Measurements from ENCODE around the gene TM7SF3.

The TM7SF3 gene

DNA sequence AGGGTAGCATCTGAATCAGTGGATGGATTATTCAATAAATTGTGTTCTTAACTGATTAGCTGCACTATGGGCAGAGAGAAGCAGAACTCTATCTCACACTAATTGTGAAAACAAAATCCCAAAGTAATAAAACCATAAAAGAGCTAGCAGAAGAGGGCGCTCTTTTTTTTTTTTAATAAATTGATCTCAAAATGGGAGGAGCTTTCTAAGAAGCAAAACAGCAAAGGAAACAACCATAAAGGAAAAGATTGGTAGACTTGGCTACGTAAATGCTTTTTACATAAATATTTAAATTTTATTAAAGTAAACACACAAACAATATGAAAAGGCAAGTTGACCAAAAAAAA, 1.5 kb upstream of the TM7SF3 start:
- ATAC-seq (no peak), DNase-seq (no peak)

DNA sequence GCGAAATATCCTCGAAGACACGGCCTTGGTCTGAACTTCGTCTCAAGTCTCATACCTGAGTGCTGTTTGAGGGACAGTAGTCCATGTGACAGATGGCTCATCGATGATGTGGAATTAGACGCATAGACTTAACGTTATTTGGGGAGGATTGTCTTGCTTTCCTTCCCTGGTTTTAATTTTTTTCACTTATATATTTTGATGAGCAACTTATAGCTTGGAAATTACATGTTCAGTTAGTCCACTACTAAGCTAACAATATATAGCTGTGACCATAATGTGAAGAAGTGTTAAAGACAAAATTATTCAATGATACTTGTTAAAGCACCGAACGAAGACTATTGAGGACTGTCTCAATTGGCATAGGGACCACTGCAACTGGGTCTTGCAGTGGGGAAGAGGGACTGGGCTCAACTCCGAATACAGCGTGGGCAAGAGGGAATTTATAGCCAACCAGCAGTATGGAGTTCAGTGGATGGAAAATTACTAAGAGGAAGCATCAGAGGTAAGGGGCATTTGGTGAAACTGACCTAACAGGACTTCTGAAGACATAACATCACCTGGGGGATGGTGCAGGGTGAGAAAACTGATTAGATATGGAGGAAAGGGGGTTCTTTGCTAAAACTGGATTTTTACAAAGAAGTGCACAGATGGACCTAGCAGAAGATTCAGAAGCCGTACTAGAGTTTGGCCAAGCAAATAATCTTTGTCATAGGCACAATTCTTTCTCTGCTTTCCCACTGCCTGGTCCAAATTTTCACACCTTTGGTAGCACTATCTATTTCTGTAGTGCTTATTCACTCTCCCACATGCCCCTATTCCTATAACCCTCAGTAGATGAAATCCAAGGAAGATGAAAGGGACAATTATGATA, 910 bp upstream of the TM7SF3 start:
- no peak for ATAC-seq
- DNase-seq, result no peak

GRCh38 chr12:27013611-27014084, 536 bp downstream of the TM7SF3 start:
- ATAC-seq, result peak; percentile 7
- no peak for DNase-seq

DNA sequence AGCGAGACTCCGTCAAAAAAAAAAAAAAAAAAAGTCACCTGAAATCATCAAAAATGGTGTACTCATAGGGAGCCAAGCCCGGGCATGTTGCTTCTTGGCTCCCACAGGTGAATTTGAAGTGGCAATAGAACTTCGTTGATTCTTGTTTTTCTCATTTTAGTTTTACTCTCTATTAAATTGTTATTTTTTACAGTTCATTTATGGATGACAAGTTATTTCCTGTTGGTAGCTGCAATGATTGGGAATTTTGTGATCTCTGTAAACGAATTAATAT, 1.3 kb downstream of the TM7SF3 start:
- ATAC-seq, result no peak
- no peak for DNase-seq

DNA sequence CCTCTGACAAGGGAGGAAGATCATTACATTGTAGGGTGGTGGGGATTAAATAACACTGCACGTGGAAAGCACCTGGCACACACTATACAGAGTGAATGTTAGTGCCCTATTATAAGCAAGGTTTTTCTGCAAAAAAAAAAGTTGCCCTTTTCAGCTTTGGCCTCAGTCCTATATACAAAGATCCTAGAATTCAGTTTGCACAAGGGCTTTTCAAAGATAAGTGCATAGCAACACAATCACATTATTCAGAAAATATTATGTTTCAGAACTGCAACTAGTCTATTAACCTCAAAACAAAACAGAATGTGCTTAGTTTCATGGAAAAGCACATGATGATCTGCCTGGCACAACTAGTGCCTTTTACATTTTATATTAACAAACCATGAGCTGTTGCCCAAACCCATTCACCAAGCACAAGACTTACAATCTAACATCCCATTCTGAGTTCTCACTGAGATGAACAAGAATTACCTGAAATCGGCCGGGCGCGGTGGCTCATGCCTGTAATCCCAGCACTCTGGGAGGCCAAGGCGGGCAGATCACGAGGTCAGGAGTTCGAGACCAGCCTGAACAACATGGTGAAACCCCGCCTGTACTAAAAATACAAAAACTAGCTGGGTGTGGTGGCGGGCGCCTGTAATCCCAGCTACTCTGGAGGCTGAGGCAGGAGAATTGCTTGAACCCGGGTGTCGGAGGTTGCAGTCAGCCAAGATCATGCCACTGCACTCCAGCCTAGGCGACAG, 1.8 kb downstream of the TM7SF3 start:
- no peak for DNase-seq

DNA sequence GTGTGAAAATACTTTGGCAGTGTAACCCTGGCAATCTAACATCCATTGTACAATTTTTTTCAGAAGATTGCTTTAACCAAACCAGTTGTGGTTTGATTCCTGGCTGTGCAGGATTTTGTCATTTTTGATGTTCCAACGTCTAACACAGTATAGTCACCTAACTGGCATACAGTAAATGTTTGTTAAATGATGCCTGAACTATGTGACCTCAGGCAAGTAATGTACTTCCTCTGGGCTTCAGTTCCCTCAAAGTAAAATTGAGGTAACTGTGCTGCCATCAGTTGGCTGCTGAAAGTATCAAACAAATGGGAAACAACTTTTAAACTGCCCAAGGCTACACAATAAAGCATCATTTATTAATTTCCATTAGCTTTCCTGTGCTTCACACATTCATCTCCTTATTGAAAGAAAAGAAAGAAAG, 4.3 kb downstream of the TM7SF3 start:
- ATAC-seq, result no peak
- DNase-seq, result no peak

More for the DNA sequence above, 1.8 kb downstream of the TM7SF3 start:
- no peak for ATAC-seq

DNA sequence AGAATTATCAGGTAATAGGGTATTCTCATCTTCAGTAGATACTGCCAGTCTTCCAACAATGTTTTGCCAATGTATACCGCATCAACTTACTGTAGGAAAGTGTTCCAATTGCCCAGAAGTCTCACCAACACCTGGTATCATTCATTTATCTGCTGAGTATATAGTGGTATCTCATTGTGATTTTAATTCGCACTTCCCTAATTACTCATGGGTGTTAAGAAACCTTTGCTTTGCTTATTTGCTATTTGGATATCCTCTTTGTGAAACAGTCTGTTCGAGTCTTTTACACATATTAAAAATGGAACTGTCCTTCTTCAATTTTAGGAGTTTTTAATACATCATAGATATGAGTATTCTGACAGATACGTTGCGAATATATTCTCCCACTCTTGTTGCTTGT, 6.1 kb downstream of the TM7SF3 start:
- ATAC-seq (no peak), DNase-seq (no peak)

- DNase-seq (no peak), ATAC-seq (no peak)
Observed at GRCh38 chr12:27006797-27007467, 7.3 kb downstream of the TM7SF3 start.

- no peak for DNase-seq
- no peak for ATAC-seq
Observed at GRCh38 chr12:27005495-27005894, 8.7 kb downstream of the TM7SF3 start.

- DNase-seq, result no peak
- ATAC-seq, result no peak
Observed at GRCh38 chr12:27003421-27004381, 10.5 kb downstream of the TM7SF3 start.

DNA sequence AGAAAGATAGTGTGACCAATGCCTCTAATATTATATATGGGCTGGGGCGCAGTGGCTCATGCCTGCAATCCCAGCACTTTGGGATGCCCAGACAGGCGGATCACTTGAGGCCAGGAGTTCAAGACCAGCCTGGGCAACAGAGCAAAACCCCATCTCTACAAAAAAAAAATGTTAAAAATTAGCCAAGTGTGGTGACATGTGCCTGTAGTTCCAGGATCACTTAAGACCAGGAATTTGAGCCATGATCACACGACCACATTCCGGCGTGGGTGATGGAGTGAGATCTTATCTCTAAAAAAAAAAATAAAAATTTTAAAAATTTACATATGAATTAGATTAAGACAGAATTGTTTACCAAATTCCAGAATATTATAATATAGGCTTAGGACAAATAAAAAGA, 12.0 kb downstream of the TM7SF3 start:
- DNase-seq, result no peak
- ATAC-seq, result no peak

DNA sequence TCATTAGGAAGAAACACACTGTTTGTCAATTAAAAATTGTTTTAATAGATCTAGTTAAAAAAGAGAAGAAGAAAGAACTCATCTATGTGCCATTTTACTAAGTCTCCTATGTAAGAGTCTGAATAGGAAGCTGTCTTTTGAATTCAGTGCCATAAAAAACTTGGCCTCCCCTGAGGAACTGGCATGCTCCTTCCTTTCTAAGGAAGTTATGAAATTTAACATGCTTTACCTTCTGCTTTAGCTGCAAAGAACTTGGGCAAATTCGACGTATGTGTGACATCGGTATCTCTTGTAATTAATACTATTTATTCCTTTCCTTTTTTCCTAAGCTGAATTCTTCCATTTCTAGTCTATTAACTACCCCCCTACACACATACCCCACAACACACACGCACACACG, 12.5 kb downstream of the TM7SF3 start:
- DNase-seq (no peak), ATAC-seq (no peak)

GRCh38 chr12:27000961-27001360, 13.2 kb downstream of the TM7SF3 start:
- DNase-seq, result no peak
- ATAC-seq, result no peak

DNA sequence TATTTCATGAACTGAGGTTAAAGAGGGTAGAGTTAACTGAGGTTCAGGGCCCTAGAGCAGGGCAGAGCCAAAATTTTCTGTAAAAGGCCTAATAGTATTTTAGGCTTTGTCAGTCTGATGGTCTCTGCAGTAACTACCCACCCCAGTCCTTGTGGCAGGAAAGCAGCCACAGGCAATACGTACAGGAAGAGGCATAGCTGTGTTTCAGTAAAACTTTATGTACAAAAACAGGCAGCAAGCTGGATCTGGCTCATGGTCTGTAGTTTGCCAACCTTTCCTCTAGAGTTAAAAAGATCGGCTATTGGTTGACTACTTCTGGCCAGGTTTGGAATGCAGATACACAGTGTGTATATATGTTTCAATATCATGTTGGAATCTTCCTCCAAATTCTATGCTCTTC, 17.2 kb downstream of the TM7SF3 start:
- no peak for ATAC-seq
- DNase-seq, result no peak

DNA sequence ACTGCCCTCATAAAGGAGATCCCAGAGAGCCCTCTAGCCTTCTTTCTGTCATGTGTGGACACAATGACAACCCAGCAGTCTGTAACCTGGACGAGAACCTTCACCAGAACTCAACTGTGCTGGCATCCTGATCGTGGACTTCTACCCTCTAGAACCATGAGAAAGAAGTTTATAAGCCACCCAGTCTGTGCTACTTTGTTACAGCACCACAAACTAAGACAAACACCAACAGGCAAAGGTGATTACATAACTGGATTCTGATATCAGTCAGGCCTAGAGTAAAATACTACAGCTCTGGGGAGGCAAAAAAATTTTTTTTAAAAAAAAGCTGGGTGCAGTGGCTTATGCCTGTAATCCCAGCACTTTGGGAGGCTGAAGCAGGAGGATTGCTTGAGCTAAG, 18.5 kb downstream of the TM7SF3 start:
- no peak for ATAC-seq
- DNase-seq, result no peak

DNA sequence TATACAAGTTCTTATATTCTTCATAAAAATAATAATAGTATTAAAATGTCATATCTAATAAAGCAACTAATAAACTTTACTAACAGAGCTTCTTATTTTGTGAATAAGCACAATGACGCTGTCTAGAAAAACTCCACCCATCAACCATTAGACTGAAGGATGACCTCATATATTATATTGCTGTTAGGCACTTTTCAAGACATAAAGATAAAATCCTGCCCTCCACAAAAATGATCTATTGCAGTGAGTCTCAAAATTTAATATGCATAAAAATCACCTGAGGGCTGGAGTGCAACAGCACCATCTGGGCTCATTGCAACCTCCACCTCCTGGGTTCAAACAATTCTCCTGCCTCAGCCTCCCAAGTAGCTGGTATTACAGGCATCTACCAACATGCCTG, 20.1 kb downstream of the TM7SF3 start:
- DNase-seq, result no peak
- ATAC-seq, result no peak

DNA sequence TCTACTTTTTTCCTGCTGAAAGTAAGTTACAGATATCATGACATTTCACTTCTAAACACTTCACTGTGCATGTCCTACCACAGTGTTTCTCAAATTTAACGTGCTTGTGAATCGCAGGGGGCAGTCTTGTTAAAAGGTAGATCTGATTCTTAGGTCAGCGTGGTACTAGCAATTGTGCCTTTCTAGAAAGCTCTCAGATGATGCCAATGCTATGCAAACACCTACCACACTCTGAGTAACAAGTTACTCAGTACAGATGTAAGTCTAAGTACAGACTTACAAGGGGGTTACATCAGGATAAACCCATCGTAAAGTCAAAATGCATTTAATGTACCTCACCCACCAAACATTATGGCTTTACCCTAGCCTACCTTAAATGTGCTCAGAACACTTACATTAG, 22.4 kb downstream of the TM7SF3 start:
- ATAC-seq, result no peak
- no peak for DNase-seq

GRCh38 chr12:26989873-26990272, 24.3 kb downstream of the TM7SF3 start:
- ATAC-seq, result no peak
- no peak for DNase-seq

- DNase-seq, result no peak
- ATAC-seq, result no peak
Observed at GRCh38 chr12:26988703-26989102, 25.5 kb downstream of the TM7SF3 start.

DNA sequence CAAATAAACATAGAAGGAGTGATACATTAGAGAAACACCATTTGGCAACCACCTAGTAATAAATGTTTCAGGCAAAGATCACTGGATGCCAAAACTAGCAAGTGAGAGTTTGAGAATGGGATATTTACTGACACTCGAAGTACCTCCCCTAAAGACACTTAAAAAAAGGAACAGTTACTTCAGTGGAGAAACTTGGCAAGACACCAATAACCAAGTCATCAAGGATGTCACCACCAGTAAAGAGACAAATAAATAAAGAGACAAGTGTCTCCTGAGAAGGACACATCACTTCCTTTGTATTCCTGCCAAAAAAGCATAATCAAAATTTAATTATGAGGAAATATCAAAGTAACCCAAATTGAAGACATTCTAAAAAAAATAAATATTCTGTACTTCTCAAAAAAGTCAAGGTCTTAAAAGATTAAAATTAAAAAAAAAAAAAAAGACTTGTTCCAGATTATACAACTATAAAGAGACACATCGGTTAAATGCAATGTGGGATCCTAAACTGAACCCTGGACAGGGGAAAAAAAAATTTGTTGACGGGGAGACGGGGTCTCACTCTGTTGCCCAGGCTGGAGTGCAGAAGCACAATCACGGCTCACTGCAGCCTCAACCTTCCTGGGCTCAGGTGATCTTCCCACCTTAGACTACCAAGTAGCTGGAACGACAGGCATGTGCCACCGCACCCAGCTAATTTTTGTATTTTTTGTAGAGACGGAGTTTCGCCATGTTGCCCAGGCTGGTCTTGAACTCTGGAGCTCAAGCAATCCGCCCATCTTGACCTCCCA, 26.4 kb downstream of the TM7SF3 start:
- ATAC-seq (no peak), DNase-seq (no peak)

DNA sequence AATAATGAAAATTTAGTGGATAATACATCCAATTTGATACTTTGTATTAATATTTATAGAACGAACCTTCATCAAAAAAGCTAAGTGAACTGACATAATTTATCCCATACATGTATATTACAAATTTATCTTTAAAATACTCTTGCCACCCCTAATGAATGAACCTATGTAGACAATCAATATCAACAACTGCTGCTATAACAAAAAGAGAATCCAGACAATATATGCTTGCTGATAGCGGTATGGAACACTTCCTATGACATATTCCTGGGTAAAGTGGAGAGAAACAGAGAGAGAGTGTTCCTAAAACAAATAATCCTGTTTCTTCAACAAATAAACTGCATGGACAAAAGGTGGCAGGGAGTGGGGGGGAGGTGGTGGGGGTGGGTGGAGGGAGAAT, 31.3 kb downstream of the TM7SF3 start:
- ATAC-seq, result no peak
- DNase-seq, result no peak

Measured in stimulated activated naive CD8-positive, alpha-beta T cell treated with anti-CD3 and anti-CD28 coated beads, Interleukin-15, Interleukin-2, amounts not matched to agents 100 U/mL and 50 U/mL, for 24 hours (primary cell).